Stimulated activated CD8-positive, alpha-beta memory T cell treated with anti-CD3 and anti-CD28 coated beads, Interleukin-12 subunit alpha, Interleukin-12 subunit beta, amount 100 ng/mL, for 24 hours (primary cell): Measurements from ENCODE around the gene RASSF8.

Experiments
- DNase-seq: peaks from one replicate; pipeline ENCODE4 v3.0.0-alpha.2; 2020; ENCODE audit errors: extremely low read depth

Gene RASSF8

GRCh38 chr12:25960961-25961360 is 2.5 kb downstream of the RASSF8 start:
- DNase-seq = no peak

DNA sequence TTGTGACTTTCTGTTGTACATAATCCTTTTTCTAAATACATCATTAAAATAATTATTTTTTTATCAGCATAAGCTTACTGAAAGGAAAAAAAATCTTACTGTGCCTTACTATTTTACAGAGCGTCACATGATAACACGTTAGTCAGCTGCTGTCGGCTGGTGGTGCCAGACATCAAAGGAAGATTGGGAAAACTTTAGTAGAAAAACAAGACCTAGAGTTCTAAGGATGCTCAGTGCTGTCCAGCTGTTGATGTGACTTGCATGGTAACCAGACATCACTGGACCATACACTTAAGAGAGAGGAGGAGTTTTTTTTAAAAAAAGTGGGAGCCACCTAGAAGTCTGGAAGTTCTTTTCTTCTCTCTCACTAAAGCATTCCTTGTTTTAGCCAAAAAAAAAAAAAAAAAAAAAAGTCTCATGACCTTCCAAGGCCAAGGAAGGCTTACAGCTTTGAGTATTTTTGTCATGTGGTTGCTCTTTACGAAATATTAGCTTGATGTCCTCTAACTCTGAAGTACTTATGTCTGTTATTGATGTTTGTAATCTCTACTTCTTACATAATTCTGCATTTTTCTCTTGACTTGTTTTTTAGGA is 4.5 kb downstream of the RASSF8 start:
- no peak for DNase-seq

DNA sequence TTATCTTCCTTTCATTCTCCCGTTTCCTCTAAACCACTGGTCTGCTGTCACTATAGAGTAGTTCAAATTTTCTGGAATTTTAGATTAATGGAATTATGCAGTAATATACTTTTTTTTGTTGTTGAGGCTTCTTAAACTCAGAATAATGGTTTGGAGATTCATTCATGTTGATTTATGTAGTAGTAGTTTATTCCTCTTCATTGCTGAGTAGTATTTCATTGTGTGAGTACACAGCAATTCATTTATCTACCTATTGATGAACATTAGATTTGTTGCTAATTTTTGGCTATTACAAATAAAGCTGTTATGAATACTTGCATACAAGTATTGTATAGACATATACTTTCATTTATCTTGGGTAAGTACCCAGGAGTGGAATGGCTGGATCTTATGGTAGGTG is 7.2 kb downstream of the RASSF8 start:
- no peak for DNase-seq

GRCh38 chr12:25970082-25970481 is 11.6 kb downstream of the RASSF8 start:
- DNase-seq = no peak

DNA sequence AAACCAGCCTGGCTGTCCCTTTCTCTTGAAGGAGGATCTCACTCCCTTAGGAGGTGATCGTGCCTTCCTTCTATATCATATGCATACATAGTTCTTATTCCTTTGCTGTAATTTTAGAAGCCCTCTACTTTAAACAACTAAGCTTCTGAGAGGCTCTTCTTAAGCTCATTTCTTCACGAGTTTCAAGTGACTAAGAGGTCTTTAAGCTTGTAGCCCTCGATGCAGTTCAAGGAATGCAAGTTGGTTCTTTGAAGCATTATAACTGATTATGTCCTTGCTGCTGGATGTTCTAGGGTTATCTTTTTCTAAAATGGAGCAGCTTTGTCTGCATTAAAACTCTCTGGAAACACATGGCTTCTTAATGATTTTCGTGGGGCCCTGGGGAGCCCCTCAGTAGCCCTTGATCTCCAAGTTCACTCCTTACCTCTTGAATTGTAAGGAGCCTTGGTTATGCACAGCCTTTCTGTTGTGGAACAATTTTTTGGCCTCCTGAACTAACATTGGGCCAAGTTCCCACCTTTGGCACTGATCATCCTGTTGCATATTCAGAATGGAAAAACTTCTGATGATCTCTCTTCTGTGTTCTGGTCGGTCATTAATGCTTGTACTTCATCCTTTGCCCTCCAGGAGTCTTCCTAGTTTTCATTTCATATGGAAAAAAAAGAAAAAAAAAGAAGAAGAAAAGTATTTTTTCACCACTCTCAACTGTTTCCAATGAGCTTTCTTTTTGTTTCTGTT is 12.6 kb downstream of the RASSF8 start:
- DNase-seq = no peak

- no peak for DNase-seq
These were observed 13.2 kb downstream of the RASSF8 start for GRCh38 chr12:25971654-25972041.

DNA sequence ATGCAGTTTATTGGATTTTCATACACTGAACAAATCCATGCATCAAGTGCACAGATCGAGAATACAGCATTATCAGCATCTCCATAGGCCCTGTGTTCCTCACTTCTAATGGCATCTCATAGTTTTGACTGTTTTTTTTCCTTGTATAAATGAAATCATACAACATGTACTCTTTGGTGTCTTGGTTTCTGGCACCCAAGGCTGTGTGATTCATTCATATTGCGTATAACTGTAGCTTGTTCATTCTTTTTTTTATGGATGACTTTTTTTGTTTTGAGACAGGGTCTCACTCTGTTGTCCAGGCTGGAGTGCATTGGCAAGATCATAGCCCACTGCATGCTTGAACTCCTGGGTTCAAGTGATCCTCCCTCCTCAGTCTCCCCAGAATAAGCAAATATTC is 14.3 kb downstream of the RASSF8 start:
- DNase-seq = no peak

- no peak for DNase-seq
These were observed 16.7 kb downstream of the RASSF8 start for GRCh38 chr12:25975179-25975578.

GRCh38 chr12:25975682-25976081 is 17.2 kb downstream of the RASSF8 start:
- DNase-seq = no peak

DNA sequence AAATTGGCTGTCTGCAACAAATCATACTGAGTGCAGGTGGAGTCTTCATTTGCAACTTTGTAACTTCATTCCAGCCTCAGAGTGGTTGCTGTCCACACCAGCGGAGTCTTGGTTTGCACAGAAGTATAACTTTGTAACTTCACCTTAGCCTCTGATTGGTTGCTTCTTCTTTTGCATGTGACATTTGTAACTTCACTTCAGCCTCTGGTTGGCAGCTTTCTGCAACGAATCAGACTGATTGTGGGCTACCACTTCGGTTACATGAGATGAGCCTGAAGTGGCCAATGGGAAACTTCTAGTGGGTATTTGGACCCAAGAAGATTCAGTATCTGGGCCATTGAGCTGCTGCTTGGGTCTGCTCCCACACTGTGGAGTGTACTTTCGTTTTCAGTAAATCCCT is 17.8 kb downstream of the RASSF8 start:
- DNase-seq = no peak

- DNase-seq = no peak
These were observed 18.6 kb downstream of the RASSF8 start for GRCh38 chr12:25977047-25977446.

GRCh38 chr12:25979059-25979458 is 20.6 kb downstream of the RASSF8 start:
- DNase-seq = no peak

- no peak for DNase-seq
These were observed 21.1 kb downstream of the RASSF8 start for GRCh38 chr12:25979563-25979962.

GRCh38 chr12:25980035-25980434 is 21.6 kb downstream of the RASSF8 start:
- no peak for DNase-seq

DNA sequence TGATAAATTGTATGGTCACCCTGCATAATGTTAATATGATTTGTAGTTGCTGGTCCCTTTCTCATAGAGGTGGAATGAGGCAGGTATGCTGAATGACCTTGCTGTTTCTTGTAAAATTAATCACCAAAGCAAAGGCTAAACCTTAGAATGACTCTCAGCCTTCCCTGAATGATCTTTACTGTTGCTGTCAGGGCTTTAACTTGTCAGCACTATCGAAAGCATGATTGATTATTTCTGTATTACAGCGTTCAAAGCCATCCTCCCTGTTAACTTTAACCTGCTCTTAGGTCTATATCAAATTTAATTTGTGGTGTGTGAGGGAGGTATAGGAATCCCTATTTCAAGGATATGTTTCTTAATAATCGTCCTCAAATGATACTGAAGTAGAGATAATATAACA is 23.1 kb downstream of the RASSF8 start:
- DNase-seq = no peak

DNA sequence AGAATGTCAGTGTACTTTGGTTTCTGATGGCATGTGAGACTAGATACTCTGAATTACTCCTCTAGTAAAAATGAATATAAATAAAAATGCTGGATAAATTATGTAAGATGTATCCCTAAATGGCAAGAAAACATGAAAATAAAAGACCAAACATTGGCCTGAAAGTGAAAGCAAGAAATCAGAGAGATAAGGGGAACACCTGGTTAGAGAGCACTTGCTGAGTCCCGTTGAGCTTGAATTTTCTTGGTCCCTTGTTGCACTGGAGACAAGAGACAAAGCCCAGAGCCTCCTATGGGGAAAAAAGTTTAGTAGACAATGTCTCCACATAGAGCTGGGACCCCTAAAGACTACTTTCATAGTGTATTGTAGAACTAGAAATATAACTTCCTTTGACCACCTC is 23.9 kb downstream of the RASSF8 start:
- no peak for DNase-seq

DNA sequence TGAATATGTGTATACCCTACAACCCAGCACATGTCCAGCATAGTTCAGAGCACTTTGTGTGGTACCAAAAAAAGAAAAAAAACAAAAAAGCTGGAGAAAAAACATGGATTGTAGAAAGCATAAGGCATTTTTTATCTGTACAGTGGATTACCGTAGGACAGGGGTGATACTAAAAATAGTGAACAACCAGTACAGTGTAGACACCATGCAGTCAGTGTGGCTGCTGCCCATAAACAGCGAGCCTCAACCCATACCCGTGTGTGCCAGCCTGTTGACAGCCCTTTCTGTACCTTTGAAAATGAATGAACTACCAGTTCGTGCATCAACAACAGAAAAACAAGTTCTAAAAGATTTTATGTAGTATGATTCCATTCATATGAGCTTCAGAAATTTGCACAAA is 25.1 kb downstream of the RASSF8 start:
- no peak for DNase-seq

DNA sequence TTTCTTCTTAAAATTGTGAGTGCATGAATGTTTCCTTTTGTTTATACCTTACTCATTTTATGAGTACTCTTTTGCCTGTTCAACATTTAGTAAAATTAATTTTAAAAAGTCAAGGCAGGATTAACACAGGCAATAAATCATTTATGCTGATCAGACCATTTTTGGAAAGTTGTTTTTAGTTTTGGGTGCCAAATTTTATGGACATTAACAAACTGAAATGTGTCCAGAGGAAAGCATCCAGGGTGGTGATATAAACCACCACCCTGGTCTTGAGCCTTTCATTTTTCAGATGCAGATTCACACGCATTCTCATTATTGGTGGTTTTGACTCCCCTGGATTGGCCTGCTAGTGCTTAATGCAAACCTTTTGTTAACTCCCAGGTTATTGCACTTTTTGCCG is 26.3 kb downstream of the RASSF8 start:
- no peak for DNase-seq

DNA sequence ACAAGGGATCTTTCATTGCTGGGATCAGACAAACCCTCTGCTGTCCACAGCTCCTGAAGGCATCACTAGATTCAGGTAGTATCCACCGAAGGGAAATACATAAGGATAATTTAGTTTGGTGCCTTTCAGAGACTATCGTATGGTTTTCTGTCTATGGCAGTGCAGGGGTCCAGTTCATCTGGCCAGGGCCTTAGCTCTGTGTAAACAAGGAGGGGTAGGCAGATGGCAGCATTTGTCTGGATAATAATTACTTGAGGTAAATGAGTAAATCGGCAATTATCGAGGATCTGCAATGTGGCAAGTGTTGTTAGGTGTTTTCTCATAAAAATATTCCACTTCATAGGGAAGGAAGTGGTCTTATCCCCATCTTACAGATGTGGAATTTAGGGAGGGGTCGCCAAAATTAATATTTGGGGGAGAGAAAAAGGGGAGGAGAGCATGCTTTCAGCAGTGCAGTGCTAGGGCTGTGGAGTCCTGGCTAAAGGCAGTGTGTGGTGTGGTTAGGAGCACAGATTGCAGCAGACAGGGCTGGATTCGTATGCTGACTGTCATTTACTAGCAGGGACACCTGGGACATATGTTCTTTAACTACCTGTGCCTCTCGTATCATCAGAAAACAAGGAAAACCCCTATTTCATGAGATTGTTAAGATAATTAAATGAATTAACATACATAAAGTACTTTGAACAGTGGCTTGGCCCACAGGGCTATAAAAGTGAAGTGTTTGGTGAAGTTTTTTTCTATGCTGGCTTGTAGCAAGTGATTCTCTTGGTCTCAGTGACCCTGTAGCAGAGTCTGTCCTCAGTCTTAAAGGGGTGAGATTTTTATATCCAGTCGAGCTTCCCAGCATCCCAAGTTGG is 27.1 kb downstream of the RASSF8 start:
- no peak for DNase-seq

DNA sequence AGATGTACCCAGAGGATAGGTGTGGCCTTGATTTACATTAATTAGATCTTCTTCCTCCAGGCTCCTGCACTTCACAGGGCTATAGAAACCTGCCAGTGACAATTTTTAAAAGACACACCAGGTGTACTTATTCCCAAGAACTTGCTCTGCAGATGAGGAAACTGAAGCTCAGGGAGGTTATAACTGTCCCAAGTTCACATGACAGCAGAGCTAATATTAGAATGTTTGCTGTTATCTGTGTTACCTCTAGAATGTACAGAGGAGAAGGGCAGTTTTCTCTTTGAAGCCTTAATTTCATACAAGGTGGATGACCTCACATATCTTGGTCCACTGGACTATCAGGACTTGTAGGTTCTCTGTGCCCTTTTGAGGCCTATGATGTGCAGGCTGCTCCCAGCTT is 27.7 kb downstream of the RASSF8 start:
- DNase-seq = no peak

DNA sequence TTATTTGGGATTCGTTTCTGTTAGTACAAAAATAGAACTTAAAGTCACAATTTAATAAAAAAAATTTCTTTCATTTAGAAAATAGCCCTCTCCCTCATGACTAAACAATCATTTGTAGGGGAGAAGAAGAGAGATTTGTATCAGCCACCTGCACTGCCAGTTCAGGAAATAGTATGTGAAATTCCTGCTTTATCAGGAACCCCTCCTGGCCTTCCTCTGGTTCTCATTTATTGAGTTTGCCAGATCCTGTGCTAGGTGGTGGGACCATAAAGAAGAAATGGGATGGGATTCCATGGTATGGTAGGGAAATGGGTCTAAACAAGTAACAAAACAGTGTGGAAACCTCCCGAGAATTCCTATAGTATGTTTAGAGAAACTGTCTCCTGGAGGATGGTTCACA is 30.0 kb downstream of the RASSF8 start:
- no peak for DNase-seq

DNA sequence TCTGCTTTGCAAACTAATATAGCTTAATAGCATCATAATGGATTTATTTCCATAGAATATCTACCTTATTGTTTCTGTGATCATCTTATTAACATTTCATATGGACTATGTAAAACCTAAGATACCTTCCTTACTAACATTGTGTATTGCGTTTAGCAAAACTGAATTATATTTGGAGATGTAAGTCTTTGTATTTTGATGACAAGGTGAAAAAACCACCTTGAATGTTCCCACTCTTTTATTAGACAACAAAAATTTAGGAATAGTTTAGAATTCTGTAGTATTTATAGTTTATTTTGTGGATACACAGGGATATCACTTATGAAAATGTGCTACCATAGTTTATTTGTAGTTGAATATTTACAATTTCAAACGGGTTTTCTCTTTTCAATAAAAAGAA is 32.0 kb downstream of the RASSF8 start:
- DNase-seq = no peak
